NCI-H460 (cell line): ENCODE data around the gene NLRC5. TPM values are rescaled to one million over a fixed set of nuclear protein-coding genes. Genes with fewer than 3 reads are reported as not detected.
"Not testable (repeated sequence)": the region's sequence is repeated elsewhere in the genome, so short reads cannot be mapped to it uniquely, and the experiment has no call there.

Experiments
- DNase-seq: peaks from one replicate; pipeline ENCODE4 v3.0.0-alpha.2; 2016; ENCODE audit warnings: low read depth; ENCODE audit errors: extremely low read depth
- total RNA-seq: library from RNA; depleted of rRNA; stranded (reverse); fragments of >200 nt; shearing (Covaris generic); gene quantifications from 2 replicates; pipeline ENCODE4 v1.2.3, GENCODE V29; 2014

Gene NLRC5
- total RNA-seq, 1 experiment from 2014 or later, result 9.8 TPM

GRCh38 chr16:57066625-57067024 lies 77.3 kb downstream of the NLRC5 start:
- DNase-seq, result no peak

- DNase-seq, result no peak
These were observed 78.0 kb downstream of the NLRC5 start for GRCh38 chr16:57067347-57067746.

GRCh38 chr16:57069053-57069452 lies 79.7 kb downstream of the NLRC5 start:
- DNase-seq, result no peak

GRCh38 chr16:57069635-57070370 lies 80.4 kb downstream of the NLRC5 start:
- no peak for DNase-seq

GRCh38 chr16:57070424-57070823 lies 81.1 kb downstream of the NLRC5 start:
- no peak for DNase-seq

- DNase-seq, result not testable (repeated sequence)
These were observed 81.8 kb downstream of the NLRC5 start for GRCh38 chr16:57071081-57071732.

GRCh38 chr16:57071831-57072582 lies 82.7 kb downstream of the NLRC5 start:
- no peak for DNase-seq

- DNase-seq, result no peak
These were observed 83.4 kb downstream of the NLRC5 start for GRCh38 chr16:57072616-57073275.

- no peak for DNase-seq
These were observed 88.4 kb downstream of the NLRC5 start for GRCh38 chr16:57077714-57078113.

- no peak for DNase-seq
These were observed 92.4 kb downstream of the NLRC5 start for GRCh38 chr16:57081744-57082143.

GRCh38 chr16:57082664-57083063 lies 93.3 kb downstream of the NLRC5 start:
- no peak for DNase-seq

- no peak for DNase-seq
These were observed 94.2 kb downstream of the NLRC5 start for GRCh38 chr16:57083485-57084126.

- DNase-seq, result peak; percentile 78
These were observed 95.0 kb downstream of the NLRC5 start for GRCh38 chr16:57084257-57084770.

GRCh38 chr16:57084996-57085395 lies 95.6 kb downstream of the NLRC5 start:
- no peak for DNase-seq

GRCh38 chr16:57087003-57087402 lies 97.6 kb downstream of the NLRC5 start:
- no peak for DNase-seq

GRCh38 chr16:57089406-57089805 lies 100.0 kb downstream of the NLRC5 start:
- DNase-seq, result no peak

- no peak for DNase-seq
These were observed 102.0 kb downstream of the NLRC5 start for GRCh38 chr16:57091200-57091974.

- peak; percentile 64 for DNase-seq
These were observed 102.8 kb downstream of the NLRC5 start, which contains the start of gene CPNE2 for GRCh38 chr16:57091975-57092785. Gene CPNE2, plus strand, starts transcription at chr16:57092583. Its CDS starts 18,160 bp downstream, at chr16:57110743.
